ES-I3 (cell line): ENCODE measurements around the gene RBMX.

Experiments
- H3K36me3 ChIP-seq: 2 replicates; pipeline ENCODE4 v1.6.1; 2013; ENCODE audit warnings: mild to moderate bottlenecking, low read length, control low read depth, moderate library complexity; ENCODE audit not compliant: insufficient read depth
- H3K4me1 ChIP-seq: 2 replicates; pipeline ENCODE4 v1.6.1; 2013; ENCODE audit warnings: mild to moderate bottlenecking, control low read depth, low read length; ENCODE audit not compliant: insufficient read depth
- H3K9ac ChIP-seq: 2 replicates; pipeline ENCODE4 v1.6.1; 2013; ENCODE audit warnings: low read depth, mild to moderate bottlenecking, low read length, moderate library complexity
- H3K9me3 ChIP-seq: 2 replicates; pipeline ENCODE4 v1.6.1; 2013; ENCODE audit warnings: mild to moderate bottlenecking, low read length, moderate library complexity; ENCODE audit not compliant: control insufficient read depth, insufficient read depth

The RBMX gene

GRCh38 chrX:136867096-136867491 lies 13.4 kb downstream of the RBMX start:
- peaks cover 31% of the 10 kb centered on the region for H3K36me3 ChIP-seq
- 0 out of 2 replicates have a peak, but pooled peaks cover 1% of the 10 kb centered on the region for H3K4me1 ChIP-seq
- no peaks in the 10 kb centered on the region for H3K9me3 ChIP-seq
- no peak overlapping the region for H3K9ac ChIP-seq

GRCh38 chrX:136866337-136867095 lies 14.0 kb downstream of the RBMX start:
- no peaks in the 10 kb centered on the region for H3K9me3 ChIP-seq
- no peaks in the 10 kb centered on the region for H3K4me1 ChIP-seq
- H3K36me3 ChIP-seq, result peaks cover 28% of the 10 kb centered on the region
- no peak overlapping the region for H3K9ac ChIP-seq

- Histone ChIP-seq H3K36me3 (peaks cover 27% of the 10 kb centered on the region), H3K4me1 (no peaks in the 10 kb centered on the region), H3K9ac (no peak overlapping the region), H3K9me3 (no peaks in the 10 kb centered on the region)
These were observed 15.0 kb downstream of the RBMX start for GRCh38 chrX:136865270-136866158.

GRCh38 chrX:136863826-136864225 lies 16.7 kb downstream of the RBMX start:
- Histone ChIP-seq H3K9me3 (no peaks in the 10 kb centered on the region), H3K36me3 (peaks cover 27% of the 10 kb centered on the region), H3K4me1 (no peaks in the 10 kb centered on the region), H3K9ac (no peak overlapping the region)

GRCh38 chrX:136862546-136862945 lies 18.0 kb downstream of the RBMX start:
- Histone ChIP-seq H3K4me1 (no peaks in the 10 kb centered on the region), H3K36me3 (peaks cover 17% of the 10 kb centered on the region), H3K9ac (no peak overlapping the region), H3K9me3 (no peaks in the 10 kb centered on the region)

- Histone ChIP-seq H3K36me3 (peaks cover 14% of the 10 kb centered on the region), H3K4me1 (no peaks in the 10 kb centered on the region), H3K9ac (no peak overlapping the region), H3K9me3 (no peaks in the 10 kb centered on the region)
These were observed 18.6 kb downstream of the RBMX start for GRCh38 chrX:136861877-136862276.

GRCh38 chrX:136858007-136858756 lies 22.3 kb downstream of the RBMX start:
- no peak overlapping the region for H3K9ac ChIP-seq
- peaks cover 11% of the 10 kb centered on the region; the same call in 1 of the 2 replicates for H3K36me3 ChIP-seq
- H3K9me3 ChIP-seq, result no peaks in the 10 kb centered on the region
- H3K4me1 ChIP-seq, result no peaks in the 10 kb centered on the region

GRCh38 chrX:136856551-136856950 lies 24.0 kb downstream of the RBMX start:
- Histone ChIP-seq H3K36me3 (peaks cover 8% of the 10 kb centered on the region; the same call in 1 of the 2 replicates), H3K4me1 (no peaks in the 10 kb centered on the region), H3K9ac (no peak overlapping the region), H3K9me3 (no peaks in the 10 kb centered on the region)

DNA sequence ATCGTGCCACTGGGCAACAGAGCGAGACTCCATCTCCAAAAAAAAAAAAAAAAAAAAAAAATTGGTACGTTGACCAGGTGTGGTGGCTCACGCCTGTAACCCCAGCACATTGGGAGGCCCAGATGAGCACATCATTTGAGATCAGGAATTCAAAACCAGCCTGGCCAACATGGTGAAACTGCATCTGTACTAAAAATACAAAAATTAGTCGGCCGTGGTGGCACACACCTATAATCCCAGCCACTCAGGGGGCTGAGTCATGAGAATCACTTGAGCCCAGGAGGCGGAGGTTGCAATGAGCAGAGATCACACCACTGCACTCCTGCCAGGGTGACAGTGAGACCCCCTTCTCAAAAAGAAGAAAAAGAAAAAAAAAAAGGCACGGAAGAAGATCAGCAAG lies 24.5 kb downstream of the RBMX start:
- no peaks in the 10 kb centered on the region for H3K4me1 ChIP-seq
- no peak overlapping the region for H3K9ac ChIP-seq
- no peaks in the 10 kb centered on the region for H3K9me3 ChIP-seq
- H3K36me3 ChIP-seq, result peaks cover 6% of the 10 kb centered on the region; the same call in 1 of the 2 replicates

- Histone ChIP-seq H3K36me3 (peaks cover 8% of the 10 kb centered on the region; the same call in 1 of the 2 replicates), H3K9ac (no peak overlapping the region), H3K9me3 (no peaks in the 10 kb centered on the region)
These were observed 29.0 kb downstream of the RBMX start for GRCh38 chrX:136851526-136851925.

DNA sequence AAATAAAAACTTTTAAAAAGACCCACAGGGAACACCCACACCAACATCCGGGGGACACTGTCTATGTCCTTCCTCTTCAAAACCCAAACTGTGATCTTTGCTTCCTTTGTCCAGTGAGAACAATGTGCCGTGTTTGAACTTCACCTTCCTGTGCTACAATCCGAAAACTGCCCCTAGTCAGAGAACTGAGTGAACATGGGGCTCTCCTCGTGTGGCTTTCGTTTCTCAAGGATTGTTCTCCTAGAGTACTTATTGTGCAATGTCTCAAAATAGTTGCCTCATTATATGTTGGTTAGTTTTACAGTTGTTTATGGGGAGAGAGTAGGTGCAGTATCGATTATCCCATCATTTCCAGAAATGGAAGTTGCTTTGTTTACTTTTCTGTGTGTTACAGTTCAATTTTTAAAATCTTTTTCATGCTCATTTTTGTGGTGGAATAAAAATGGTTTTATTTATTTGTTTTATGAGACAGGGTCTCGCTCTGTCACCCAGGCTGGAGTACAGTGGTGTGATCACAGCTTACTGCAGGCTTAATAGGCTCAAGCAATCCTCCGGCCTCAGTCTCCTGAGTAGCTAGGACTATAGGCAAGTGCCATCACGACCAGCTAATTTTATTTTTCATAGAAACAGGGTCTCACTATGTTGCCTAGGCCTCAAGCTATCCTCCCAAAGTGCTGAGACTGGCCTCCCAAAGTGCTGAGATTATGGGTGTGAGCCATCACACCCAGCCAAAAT lies 29.9 kb downstream of the RBMX start:
- Histone ChIP-seq H3K4me1 (no peaks in the 10 kb centered on the region), H3K9me3 (no peaks in the 10 kb centered on the region), H3K36me3 (peaks cover 8% of the 10 kb centered on the region; the same call in 1 of the 2 replicates), H3K9ac (no peak overlapping the region)

More at GRCh38 chrX:136851526-136851925, 29.0 kb downstream of the RBMX start:
- no peaks in the 10 kb centered on the region for H3K4me1 ChIP-seq

- 0 out of 2 replicates have a peak, but pooled peaks cover 4% of the 10 kb centered on the region for H3K9me3 ChIP-seq
- no peak overlapping the region for H3K9ac ChIP-seq
- H3K4me1 ChIP-seq, result no peaks in the 10 kb centered on the region
- peaks cover 8% of the 10 kb centered on the region; the same call in 1 of the 2 replicates for H3K36me3 ChIP-seq
These were observed 31.1 kb downstream of the RBMX start for GRCh38 chrX:136849395-136849794.

- Histone ChIP-seq H3K36me3 (peaks cover 8% of the 10 kb centered on the region; the same call in 1 of the 2 replicates), H3K9me3 (0 out of 2 replicates have a peak, but pooled peaks cover 4% of the 10 kb centered on the region), H3K4me1 (no peaks in the 10 kb centered on the region), H3K9ac (no peak overlapping the region)
These were observed 32.7 kb downstream of the RBMX start for GRCh38 chrX:136847874-136848273.
